Esophagus mucosa (tissue), 1 donor: Measurements from ENCODE around the gene RIN3. TPM values are rescaled to one million over a fixed set of nuclear protein-coding genes. Genes with fewer than 3 reads are reported as not detected.
A peak's percentile ranks its signal among the peaks of the same experiment; 100 is the strongest.

Experiments used
- ATAC-seq: fragments of 200-7000 bp; cut with Tn5 transposase; one replicate; pipeline ENCODE4 v1.9.1; 2020
- total RNA-seq: library from RNA; stranded (reverse); gene quantifications from one replicate; pipeline ENCODE4 v1.2.4, GENCODE V29; 2023
- donor health status: DM: yes; HTN: yes; CAD: no.

Gene RIN3
- total RNA-seq, 1 donor from 2014 or later: 5.4 TPM

DNA sequence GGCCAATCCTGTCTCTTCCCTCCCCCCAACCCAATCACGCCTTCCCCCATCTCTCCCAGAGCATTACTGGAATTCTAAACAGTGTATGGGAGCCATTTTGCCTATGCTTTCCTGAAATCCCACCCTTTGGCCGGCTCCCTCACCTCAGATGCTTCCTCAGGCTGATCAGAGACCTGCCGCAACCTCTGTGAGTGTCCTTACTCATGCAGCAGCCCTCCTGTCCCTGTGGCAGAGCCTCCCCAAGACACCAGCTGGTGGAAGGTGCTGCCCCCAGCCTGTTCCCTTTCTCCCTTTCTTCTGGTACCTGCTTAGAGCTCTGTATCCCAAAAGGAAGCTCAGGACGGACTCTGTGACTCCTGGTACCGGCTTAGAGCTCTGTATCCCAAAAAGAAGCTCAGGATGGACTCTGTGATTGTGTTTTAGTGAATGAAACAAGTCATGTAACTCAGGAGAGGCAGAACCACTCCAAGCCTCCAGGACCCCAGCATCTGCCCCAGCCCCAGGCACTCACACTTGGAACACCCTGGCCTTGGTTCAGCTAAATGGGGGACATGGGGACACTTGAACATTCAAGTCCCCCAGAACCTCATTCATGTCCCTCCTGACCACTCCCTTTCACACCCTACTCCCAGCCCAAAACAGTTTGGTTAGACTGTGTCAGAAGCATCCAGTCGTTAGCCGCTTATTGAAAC, 29.3 kb upstream of the RIN3 start:
- ATAC-seq: no peak

DNA sequence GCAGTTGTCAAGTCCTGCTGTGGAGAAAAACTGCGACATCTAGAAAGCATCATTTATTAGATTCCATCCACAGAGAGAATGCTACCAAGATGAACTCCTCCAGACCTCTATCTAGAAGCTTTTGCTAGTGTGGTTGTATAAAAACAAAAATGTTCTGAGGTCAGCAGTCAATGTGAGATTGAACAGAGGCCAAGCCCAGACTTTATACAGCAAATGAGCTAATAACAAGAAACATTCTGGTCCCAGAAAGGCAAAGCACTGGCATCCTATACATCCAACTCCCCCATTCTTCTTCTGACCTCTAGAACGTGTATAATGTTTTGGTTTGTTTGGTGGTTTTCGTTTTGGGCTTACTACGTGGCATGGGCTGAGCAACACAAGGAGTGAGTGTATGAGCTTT, 26.7 kb upstream of the RIN3 start:
- ATAC-seq: no peak

DNA sequence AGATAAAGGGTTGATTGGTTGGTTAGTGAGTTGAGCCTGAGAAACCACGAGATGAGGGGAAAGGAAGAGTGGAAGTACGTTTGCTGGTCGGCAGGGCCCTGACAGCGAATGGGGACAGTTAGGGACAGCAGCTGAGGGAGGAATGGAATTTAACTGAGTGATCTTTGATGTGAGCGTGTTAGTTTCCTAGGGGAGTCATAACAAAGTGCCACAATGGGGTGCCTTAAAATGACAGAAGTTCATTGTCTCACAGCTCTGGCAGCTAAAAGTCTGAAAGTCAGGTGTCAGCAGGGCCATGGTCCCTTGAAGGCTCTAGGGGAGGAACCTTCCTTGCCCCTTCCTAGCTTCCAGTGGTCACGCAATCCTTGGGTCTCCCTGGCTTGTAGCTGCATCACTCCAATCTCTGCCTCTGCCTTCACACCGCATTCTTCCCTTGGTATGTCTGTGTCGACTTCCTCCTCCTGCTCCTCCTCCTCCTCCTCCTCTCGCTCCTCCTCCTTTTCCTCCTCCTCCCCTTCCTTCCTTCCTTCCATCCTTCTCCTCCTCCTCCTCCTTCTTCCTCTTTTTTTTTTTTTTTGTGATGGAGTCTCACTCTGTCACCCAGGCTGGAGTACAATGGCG, 26.0 kb upstream of the RIN3 start:
- ATAC-seq: no peak

DNA sequence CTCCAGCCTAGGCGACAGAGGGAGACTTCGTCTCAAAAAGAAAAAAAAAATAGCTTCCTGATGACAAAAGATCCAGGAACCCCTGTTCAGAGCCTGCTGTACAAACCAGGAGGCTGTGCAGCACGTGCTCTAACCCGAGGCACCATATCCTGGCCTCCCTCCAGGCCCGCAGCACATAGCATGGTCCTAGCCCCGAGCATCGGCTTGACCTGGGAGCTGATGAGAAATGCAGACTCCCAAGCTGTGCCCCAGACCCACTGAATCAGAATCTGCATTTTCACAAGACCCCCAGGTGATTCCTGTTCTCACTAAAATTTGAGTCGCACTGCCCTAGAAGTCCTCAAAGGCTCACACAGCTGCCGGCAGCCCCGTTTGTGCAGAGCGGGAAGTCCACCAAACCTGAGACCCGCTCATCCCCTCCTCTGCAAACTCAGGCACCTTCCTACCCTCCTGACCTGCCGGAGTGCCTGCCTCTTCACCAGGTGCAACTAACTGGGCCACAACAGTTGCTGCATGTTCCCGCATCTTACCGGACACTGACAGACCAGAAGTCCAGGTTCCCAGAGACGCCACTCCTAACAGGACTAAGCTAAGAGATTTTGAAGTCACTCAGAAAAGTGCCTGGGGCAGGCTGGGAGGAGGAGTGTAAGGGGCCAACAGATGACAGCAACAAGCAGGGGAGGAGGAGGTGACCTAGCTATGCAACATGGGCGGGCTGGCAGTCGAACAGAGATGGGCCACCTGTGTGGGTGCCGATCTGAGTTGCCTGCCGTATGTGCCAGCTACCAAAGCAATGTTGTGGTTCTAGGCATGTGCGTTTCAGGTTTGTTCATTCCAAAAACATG, 24.0 kb upstream of the RIN3 start:
- peak; percentile 19 for ATAC-seq

DNA sequence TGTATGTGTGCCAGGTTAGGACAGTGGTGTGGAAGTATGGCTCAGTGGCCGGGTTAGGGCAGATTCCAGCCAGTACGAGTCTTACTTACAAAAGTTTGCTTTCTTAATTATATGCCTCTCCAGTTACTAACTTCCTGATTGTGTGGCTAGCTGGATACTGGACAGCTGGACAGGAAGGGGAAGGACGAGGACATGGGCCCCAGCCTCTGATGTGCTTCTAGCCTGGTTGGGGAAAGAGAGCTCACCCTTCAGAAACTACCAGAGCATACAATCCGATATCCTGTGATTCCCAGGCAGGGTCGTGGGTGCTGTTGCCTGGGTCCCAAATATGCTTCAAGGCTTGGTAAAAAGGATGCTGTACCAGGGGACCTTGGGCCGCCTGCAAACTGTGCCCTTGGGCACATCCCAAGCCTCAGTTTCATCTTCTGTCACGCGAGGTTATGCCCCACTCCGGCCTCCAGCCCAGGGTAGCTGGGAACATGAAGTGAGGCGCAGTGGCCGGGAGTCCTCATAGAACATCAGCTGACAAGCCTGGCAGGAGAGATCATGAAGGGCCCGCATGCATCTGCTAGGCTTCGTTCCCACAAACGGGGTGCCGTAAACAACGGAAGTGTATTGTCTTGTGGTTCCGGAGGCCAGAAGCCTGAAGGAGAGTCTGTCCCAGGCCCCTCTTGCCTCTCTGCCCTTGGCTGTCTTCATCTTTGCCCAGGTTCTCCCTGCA, 23.2 kb upstream of the RIN3 start:
- ATAC-seq: peak; percentile 23

DNA sequence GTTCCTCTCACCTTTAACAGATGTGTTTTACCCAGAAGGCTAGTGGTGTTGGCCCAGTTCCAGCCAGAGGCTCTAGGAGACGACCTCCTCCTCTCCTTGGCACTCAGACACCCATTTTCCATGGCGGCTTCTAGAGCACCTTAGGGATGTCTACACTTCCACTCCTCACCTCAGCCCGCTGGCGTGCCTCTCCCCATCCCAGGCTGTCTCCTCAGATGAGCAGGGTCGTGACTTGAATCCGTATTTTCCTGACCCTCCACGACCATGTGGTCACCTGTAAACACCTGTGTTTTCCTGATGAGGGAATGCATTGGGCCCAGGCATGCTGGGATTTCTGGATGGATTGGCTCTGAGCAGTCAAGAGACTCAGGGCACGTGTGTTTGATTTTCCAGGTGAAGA, 21.8 kb upstream of the RIN3 start:
- ATAC-seq: no peak

DNA sequence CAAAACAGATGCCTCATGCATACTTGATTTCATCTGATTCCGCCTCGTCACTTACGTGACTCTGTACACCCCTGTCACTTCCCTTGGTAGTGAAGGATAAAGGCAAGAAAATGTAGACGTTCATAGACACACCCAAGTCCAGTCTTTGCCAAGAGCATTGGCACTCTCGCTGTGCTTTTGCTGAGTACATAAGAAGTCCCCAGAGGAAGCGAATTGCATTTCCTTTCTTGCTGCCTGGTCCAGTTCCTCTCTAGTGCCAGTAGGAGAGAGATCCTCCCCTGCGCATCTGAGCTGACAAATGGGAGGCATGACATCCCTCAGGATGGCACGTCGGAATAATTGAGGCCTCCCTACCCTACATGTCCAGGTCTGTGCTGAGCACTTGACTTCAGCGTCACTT, 21.3 kb upstream of the RIN3 start:
- ATAC-seq: peak; percentile 40

DNA sequence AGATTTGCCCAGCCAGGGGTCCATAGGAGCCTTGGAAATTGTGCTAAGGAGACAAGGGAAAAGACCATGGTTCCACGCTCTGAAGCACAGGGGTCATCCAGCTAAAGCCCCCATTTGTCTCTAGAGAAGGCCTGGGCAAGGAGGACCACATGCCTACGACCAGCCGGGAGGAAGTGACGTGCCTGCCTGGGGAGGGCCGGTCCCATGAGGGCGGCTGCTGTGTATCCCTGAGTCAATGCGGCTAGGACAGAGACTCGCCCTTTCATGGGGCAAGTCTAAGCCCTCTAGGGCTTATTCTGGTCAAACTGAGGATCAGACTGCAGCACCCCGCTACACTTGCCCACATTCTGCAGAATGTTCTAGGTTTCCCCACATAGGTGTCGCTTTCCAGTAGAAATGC, 20.6 kb upstream of the RIN3 start:
- ATAC-seq: peak; percentile 24

DNA sequence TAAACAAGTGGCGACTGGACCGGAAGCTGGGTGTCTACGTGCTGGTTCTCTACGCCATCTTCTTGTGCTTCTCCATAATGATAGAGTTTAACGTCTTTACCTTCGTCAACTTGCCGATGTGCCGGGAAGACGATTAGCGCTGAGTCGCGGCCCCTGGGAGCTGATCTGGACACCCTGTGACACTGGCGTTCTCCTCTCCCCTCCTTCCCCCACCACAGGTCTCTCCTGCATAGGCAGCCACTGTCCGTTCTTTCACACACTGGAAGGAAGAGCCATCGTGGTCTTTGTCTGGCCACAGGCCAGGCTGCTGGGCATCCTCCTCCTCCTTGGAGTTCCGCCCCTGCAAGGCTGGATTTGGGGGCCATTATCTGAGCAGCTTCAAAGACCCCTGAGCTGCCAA, 20.1 kb upstream of the RIN3 start:
- no peak for ATAC-seq

DNA sequence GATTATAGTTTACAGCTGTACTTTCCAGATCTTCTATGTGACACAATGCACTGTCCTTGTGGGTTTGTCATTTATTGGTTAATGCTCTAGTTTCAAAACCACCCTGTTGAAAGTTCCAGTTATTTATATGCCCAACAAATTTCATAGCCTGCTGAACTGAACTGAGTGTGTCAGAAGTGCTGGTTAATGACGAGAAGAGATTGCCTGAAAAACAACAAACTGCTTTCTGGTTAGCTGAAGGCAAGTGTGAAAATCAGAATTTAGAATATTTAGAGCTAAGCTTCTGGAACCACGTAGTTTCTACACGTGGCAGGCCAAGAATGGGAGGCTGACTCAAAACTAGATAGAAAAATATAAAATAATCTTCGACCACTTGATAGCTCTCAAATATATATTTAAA, 19.1 kb upstream of the RIN3 start:
- no peak for ATAC-seq

DNA sequence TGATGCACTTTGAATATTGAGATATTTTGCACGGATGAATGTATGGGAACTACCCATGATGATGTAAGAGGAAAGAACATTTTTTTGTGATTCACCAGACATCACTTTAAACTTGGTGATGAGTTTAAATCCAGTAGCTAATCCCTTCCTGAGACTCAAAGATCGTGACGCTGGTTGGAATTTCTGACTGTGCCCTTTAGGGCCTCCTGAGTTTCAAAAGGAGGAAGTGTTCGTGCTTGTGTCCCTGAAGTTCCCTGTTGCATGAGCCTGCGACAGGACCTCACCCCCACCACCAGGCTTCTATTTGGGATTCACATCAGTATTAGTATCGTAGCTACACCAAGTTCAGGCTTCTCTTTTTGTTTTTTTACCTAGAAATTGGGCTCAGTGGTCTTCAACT, 18.6 kb upstream of the RIN3 start:
- ATAC-seq: peak; percentile 71

DNA sequence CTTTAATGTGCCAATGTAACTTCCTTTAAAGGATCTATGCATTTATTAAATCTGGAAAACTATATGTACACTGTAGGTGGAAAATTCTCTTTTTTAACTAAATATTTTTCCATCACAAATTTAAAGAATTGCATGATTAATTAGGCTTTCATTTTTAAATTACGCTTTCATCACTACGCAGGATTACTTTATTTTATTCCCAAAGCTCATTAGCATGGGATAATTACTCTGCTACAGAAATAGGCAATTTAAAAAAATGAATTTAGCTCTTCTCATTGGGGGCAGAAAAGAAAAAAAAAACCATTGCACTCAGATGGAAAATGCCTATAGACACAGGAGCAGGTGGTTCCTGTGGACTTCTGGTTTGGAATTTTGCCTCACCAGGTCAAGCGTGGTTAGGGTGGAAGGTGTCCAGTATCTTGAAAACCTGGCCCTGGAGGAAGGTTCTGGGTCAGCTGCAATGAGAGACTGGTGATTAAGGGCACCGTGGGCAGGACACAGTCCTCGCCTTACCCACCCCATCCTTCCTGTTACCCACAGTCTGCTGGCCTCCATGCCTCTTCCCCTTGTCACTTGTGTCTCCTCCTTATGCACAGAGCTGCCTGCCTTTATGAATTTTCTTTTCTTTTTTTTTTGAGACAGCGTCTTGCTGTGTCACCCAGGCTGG, 17.3 kb upstream of the RIN3 start:
- peak; percentile 47 for ATAC-seq

DNA sequence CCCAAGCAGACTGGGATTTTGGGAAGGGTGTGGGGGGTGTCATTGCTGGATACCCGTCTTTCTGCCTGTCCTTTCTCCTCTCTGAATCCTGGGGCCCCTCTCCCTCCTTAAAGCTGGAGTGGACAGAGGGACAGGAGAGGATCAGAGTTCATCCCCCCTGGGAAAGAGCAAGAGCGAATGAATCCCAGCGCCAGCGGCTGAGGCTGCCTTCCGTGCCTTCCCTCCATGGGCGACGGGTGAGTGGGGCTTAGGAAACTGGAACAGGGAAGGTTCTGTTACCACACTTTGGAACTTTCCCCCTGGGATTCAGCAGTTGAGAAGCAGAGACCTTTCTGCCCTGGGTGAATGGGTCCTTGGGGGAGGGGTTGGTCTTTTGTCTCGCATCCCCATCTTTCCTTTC, 16.2 kb upstream of the RIN3 start:
- no peak for ATAC-seq

DNA sequence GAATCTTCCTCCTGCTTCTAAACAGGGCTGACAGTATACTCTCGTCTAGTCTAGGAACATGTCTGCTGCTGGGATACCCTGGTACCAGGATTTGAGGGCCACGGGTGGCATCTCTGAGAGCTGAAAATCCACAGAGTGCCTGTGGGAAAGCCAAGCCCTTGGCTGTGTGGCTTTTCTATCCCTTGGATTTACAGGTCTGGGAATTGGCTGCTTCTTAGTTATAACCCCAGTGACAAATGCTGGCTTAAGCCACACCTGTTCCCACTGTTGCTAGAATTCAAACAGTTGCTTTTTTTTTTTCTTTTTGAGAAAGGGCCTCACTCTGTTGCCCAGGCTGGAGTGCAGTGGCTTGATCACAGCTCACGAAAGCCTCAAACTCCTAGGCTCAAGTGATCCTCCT, 14.3 kb upstream of the RIN3 start:
- no peak for ATAC-seq

DNA sequence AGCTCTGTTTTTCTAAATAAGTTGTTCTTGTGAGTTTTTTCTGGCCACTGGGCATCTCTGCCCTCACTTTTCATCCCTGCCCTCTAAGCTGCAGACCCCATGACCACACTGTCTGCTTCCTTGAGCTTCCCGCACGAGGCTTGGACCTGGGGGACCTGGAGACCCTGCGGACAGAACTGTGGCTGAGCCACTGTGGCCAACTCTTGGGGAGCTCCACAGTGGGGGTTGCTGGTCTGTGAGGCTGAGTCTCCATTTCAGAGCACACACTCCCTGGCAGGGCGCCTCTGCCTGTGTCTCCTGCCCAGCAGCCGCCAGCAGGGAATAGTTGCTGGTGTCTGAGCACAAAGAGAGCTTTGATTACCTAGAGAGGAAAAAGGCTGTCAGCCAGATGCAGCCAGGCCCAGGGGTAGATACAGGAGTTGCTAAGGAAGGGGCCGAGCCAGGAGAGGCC, 13.1 kb upstream of the RIN3 start:
- no peak for ATAC-seq

DNA sequence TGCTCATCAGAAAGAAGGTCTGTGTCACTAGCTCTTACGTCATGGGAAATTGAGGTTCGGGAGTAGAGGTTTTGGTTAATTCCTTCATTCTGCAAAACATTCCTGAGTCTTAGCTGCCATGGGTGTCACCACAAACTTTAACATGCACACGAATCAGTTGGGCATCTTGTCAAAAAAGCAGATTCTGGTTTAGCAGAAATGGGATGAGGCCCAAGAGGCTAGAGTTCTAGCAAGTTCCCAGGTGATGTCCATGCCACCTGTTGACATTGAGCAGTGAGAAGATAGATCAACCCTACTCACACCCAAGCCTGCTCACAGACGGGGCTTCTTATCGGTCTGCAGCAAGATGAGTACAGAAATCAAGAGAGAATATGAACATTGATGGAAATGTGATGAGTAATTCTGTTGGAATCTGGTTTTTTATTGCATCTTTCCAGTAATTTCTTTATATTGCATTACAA, 11.7 kb upstream of the RIN3 start:
- ATAC-seq: no peak

DNA sequence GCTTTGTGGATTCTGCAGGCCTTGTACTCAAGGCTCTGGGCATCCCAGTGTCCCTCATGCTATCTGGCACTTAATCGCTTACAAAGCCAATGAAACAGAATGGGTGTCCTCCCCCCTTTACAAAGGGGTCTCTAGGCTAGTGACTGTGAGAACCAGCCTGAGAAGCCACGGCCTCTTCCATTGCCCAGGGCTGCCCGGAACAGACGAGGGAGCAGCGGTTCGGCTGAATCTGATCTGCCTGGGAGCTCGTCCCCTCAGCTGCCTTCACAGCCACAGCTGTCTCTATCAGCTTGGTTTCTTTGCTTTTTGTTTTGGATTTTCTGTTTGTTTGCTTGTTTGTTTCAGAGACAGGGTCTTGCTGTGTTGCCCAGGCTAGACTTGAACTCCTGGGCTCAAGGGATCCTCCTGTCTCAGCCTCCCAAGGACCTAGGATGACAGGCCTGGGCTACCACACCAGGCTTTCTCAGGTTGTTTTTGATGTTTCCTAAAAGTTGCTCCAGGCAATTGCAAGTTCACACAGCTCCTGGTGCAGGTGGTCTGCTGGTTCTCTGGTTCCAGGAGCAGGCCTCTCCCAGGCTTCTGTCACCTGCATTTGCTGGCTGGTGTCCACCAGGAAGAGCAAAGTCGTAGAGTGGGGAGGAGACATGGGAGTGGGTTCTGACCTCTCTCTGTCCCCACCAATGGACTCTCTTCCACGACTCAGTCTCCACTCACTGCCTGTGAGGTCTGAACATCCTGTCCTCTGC, 10.9 kb upstream of the RIN3 start:
- no peak for ATAC-seq

DNA sequence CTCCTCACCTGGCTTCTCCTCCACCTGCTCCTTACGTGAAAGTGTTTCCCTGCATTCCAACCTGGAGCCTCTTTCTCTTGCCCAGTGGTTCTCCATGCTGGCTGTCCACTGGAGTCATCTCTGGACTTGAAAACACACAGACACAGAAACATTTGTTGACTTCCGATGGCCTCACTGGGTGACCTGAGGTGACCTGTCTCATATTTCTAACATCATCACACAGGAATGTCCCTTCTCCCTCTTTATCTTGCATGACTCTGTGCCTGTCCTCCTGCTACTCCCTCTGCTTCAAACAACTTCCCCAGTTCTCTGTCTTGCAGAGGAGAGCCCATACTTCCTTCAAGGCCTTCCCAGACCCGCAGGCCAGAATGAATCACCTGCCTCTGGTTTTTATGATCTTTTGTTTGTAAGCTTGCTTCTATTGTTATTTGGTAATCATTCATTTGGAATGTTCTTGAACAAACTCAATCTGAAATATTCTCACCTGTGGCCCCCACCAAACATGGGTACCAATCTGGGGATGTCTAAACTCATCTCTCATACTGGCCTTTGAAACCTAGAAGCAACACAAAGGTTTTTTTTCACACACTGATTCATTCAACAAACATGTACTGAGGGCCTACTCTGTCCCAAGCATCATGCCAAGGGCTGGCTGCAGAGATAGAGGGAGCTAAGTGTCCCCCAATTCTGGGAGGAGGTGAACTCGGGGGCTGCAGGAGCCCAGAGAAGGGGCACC, 9.7 kb upstream of the RIN3 start:
- peak; percentile 82 for ATAC-seq

DNA sequence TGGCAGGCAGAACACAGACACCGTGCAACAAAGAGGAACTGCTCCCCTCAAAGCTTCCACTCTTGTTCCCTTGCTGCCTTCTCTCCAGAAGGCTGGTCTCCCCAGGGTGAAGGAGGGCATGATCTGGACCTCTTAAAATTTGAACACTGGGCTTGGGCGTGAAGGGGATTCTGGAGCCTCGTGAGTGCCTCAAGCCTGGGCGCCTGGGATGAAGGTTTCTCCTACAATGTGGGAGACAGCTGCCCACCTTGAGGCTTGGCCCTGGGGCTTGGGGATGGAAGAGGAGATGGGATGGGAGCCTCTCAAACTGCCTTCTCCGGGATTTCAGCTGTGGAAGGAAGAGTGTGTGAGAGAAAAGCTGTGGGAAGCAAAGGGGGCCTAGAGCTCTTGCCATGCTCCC, 7.8 kb upstream of the RIN3 start:
- ATAC-seq: no peak

DNA sequence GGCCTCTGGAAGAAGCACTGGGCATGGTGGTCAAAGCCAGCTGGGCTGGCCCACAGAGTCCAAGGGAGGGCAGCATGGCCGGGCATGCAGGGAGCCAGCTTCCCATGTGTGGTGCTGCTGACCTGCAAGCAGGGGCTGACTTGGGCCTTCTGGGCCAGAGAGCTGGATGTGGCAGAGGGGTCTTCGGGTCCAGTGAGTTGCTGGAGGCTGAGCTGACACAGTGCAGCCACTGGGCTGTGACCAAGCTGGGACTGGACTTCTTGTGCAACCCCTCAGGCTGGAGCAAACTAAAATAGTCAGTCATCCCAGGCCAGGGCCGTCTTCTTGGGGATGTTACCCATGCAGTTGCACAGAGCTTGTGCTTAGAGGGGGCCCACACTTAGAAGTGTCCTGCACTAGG, 7.3 kb upstream of the RIN3 start:
- ATAC-seq: no peak
